ENCODE measurements around the gene LINC00632.
A peak's percentile ranks its signal among the peaks of the same experiment; 100 is the strongest.

The LINC00632 gene

DNA sequence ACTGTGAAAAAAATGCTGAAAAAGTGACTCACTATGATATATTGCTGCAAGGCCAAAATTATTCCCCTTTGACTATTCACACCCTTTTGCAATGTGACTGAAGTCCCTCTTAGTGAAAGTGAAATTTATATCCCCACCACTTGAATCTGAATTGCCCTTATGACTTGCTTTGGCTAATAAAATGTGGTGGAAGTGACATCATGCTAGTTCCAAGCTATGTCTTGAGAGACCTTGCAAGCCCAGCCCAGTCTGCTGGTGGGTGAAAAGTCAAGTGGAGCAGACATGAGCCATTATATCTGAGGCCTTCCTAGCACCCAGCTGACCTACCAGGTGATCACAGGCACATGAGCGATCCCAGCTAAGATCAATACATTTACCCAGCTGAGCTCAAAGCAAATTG, 94.7 kb downstream of the LINC00632 start:
- Mint-ChIP-seq H3K27ac (no peak overlapping the region), H3K27me3 (no peaks in the 10 kb centered on the region), H3K36me3 (peaks cover 0 to 2% of the 10 kb centered on the region in 2 donors), H3K4me3 (no peak overlapping the region), H3K4me1 (no peaks in the 10 kb centered on the region), H3K9me3 (peaks cover 12 to 16% of the 10 kb centered on the region in 2 donors)
- DNase-seq (no peak), ATAC-seq (replicated peaks) (no peak)

GRCh38 chrX:140815868-140816267, 106.3 kb downstream of the LINC00632 start:
- Mint-ChIP-seq H3K36me3 (no peaks in the 10 kb centered on the region), H3K27me3 (peaks cover 0 to 4% of the 10 kb centered on the region in 2 donors), H3K9me3 (peaks cover 7 to 18% of the 10 kb centered on the region in 2 donors), H3K4me3 (no peak overlapping the region), H3K27ac (no peak overlapping the region), H3K4me1 (no peaks in the 10 kb centered on the region)
- DNase-seq = no peak
- ATAC-seq (replicated peaks) = no peak

- Mint-ChIP-seq H3K4me3 (no peak overlapping the region), H3K4me1 (peaks cover 3 to 8% of the 10 kb centered on the region in 2 donors), H3K36me3 (no peaks in the 10 kb centered on the region), H3K27me3 (peaks cover 0 to 4% of the 10 kb centered on the region in 2 donors), H3K27ac (no peak overlapping the region), H3K9me3 (peaks cover 2 to 14% of the 10 kb centered on the region in 2 donors)
- ATAC-seq (replicated peaks) = no peak
- no peak for DNase-seq
Measured at GRCh38 chrX:140817943-140818342, 108.4 kb downstream of the LINC00632 start.

DNA sequence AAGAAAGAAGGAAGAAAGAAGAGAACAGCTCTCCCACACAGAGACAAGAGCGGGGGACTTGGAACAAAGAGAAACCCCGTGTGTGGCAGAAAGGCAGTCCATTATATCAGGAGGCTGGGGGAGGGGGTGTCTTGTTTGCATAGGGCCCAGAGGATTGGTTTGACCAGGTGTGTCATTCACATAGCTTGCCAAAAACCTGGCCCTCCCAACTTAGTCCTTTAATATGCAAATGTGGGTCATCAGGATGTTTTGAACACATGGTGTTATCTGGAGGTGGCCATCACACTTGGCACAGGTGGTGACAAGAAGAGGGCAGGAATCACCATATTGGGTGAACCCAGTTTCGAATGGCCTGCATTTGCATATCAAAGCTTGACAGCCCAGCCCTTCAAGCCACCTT, 111.7 kb downstream of the LINC00632 start:
- Mint-ChIP-seq H3K4me3 (no peak overlapping the region), H3K27me3 (peaks cover 0 to 4% of the 10 kb centered on the region in 2 donors), H3K4me1 (peaks cover 3 to 14% of the 10 kb centered on the region in 2 donors), H3K9me3 (peaks cover 0 to 5% of the 10 kb centered on the region in 2 donors), H3K36me3 (no peaks in the 10 kb centered on the region), H3K27ac (no peak overlapping the region)
- DNase-seq (no peak), ATAC-seq (replicated peaks) (no peak)

DNA sequence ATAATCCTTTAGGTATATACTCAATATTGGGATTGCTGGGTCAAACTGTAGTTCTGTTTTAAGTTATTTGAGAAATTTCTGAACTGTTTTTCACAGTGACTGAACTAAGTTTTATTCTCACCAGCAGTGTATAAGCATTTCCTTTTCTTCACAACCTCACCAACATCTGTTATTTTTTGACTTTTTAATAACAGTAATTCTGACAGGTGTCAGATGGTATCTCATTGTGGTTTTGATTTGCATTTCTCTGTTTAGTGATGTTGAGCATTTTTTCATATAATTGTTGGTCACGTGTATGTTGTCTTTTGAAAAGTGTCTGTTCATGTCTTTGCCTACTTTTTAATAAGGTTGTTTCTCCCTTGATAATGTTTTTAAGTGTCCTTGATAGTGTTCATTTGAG, 112.6 kb downstream of the LINC00632 start:
- peak; percentile 25 to 60 for ATAC-seq (replicated peaks)
- H3K27ac Mint-ChIP-seq = no peak overlapping the region
- no peak overlapping the region for H3K4me3 Mint-ChIP-seq
- H3K27me3 Mint-ChIP-seq = peaks cover 0 to 4% of the 10 kb centered on the region in 2 donors
- peaks cover 3 to 14% of the 10 kb centered on the region in 2 donors for H3K4me1 Mint-ChIP-seq
- H3K36me3 Mint-ChIP-seq = no peaks in the 10 kb centered on the region
- H3K9me3 Mint-ChIP-seq = peaks cover 0 to 5% of the 10 kb centered on the region in 2 donors
- DNase-seq = no peak

GRCh38 chrX:140822861-140823260, 113.3 kb downstream of the LINC00632 start:
- peak; percentile 41 to 58 for ATAC-seq (replicated peaks)
- H3K27ac Mint-ChIP-seq = no peak overlapping the region
- H3K4me1 Mint-ChIP-seq = peaks cover 3 to 14% of the 10 kb centered on the region in 2 donors

GRCh38 chrX:140836874-140837273, 127.3 kb downstream of the LINC00632 start:
- no peak for ATAC-seq (replicated peaks)
- Mint-ChIP-seq H3K9me3 (no peaks in the 10 kb centered on the region), H3K27me3 (peaks cover 0 to 3% of the 10 kb centered on the region in 2 donors)

More at GRCh38 chrX:140822861-140823260, 113.3 kb downstream of the LINC00632 start:
- Mint-ChIP-seq H3K36me3 (no peaks in the 10 kb centered on the region), H3K27me3 (peaks cover 0 to 4% of the 10 kb centered on the region in 2 donors), H3K9me3 (peaks cover 0 to 5% of the 10 kb centered on the region in 2 donors), H3K4me3 (peak overlapping the region in 1 of 2 donors; percentile 3)
- no peak for DNase-seq

More at GRCh38 chrX:140836874-140837273, 127.3 kb downstream of the LINC00632 start:
- H3K4me1 Mint-ChIP-seq = no peaks in the 10 kb centered on the region
- no peak for DNase-seq
- H3K27ac Mint-ChIP-seq = no peak overlapping the region
- H3K4me3 Mint-ChIP-seq = no peak overlapping the region
- no peaks in the 10 kb centered on the region for H3K36me3 Mint-ChIP-seq
